Activated T-cell treated with anti-CD3 and anti-CD28 coated beads, Interleukin-2, amount 50 U/mL, for 24 hours (primary cell): ENCODE data around the gene DOK1.

ENCODE experiments used
- DNase-seq: peaks from one replicate; pipeline ENCODE4 v3.0.0-alpha.2; 2020
- H3K27ac Mint-ChIP-seq: 2 replicates; pipeline ENCODE4 v1.8.0; 2020; ENCODE audit warnings: mild to moderate bottlenecking, mixed read lengths
- H3K27me3 Mint-ChIP-seq: 2 replicates; pipeline ENCODE4 v1.8.0; 2020; ENCODE audit warnings: mixed read lengths
- H3K36me3 Mint-ChIP-seq: 2 replicates; pipeline ENCODE4 v1.8.0; 2020; ENCODE audit warnings: low read depth, mixed read lengths
- H3K4me1 Mint-ChIP-seq: 2 replicates; pipeline ENCODE4 v1.8.0; 2020; ENCODE audit warnings: low read depth, mixed read lengths
- H3K4me3 Mint-ChIP-seq: 2 replicates; pipeline ENCODE4 v1.8.0; 2020; ENCODE audit warnings: mild to moderate bottlenecking, moderate library complexity, mixed read lengths
- H3K9me3 Mint-ChIP-seq: 2 replicates; pipeline ENCODE4 v1.8.0; 2020; ENCODE audit warnings: mixed read lengths

Gene DOK1

DNA sequence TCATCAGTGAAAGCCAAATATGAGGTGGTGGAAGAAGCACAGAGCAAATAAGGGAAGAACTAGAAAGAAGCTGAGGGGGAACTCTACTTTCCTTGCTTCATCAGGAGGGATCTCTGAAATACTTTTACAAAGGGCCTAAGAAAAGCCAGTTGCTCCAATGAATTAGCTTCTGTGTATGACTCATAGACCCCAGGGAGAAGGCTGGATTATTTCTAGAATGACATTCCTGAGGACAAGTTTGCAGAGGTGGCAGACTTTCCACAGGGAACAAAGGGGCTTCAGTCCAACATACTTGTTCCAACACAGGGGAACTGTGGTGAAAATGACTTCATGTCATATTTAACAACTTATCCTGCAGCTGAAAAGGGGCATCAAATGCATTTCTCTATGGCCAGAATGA, 29.0 kb downstream of the DOK1 start:
- peaks cover 27% of the 10 kb centered on the region for H3K4me1 Mint-ChIP-seq
- H3K27ac Mint-ChIP-seq, result no peak overlapping the region
- H3K9me3 Mint-ChIP-seq, result no peaks in the 10 kb centered on the region
- no peaks in the 10 kb centered on the region for H3K36me3 Mint-ChIP-seq
- no peak for DNase-seq
- no peaks in the 10 kb centered on the region for H3K27me3 Mint-ChIP-seq
- no peak overlapping the region for H3K4me3 Mint-ChIP-seq

DNA sequence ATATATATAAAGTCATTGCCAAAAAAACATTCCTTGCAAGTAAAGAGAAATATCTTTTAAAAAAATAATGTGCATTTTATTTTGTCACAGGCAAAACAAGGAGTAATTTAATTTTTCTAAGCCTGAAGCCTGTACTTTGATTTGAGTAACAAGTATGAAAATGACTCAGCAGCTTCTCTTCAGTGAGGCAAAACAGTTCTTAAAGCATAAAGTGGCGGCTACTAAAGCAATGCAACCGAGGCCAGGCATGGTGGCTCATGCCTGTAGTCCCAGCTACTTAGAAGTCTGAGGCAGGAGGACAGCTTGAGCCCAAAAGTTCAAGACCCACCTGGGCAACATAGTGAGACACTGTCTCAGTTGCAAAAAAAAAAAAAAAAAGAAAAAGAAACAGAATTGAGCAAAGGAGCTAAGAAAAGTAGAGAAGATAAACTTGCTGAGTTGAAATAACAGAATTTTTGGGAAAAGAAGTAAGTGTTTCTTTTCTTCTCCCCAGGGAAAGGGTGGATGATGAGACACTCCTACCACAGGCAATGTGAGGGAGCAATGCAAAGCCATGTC, 29.6 kb downstream of the DOK1 start:
- DNase-seq, result no peak
- H3K9me3 Mint-ChIP-seq, result no peaks in the 10 kb centered on the region
- H3K27ac Mint-ChIP-seq, result peak overlapping the region; percentile 19
- H3K4me3 Mint-ChIP-seq, result no peak overlapping the region
- H3K27me3 Mint-ChIP-seq, result no peaks in the 10 kb centered on the region
- peaks cover 27% of the 10 kb centered on the region for H3K4me1 Mint-ChIP-seq
- no peaks in the 10 kb centered on the region for H3K36me3 Mint-ChIP-seq

DNA sequence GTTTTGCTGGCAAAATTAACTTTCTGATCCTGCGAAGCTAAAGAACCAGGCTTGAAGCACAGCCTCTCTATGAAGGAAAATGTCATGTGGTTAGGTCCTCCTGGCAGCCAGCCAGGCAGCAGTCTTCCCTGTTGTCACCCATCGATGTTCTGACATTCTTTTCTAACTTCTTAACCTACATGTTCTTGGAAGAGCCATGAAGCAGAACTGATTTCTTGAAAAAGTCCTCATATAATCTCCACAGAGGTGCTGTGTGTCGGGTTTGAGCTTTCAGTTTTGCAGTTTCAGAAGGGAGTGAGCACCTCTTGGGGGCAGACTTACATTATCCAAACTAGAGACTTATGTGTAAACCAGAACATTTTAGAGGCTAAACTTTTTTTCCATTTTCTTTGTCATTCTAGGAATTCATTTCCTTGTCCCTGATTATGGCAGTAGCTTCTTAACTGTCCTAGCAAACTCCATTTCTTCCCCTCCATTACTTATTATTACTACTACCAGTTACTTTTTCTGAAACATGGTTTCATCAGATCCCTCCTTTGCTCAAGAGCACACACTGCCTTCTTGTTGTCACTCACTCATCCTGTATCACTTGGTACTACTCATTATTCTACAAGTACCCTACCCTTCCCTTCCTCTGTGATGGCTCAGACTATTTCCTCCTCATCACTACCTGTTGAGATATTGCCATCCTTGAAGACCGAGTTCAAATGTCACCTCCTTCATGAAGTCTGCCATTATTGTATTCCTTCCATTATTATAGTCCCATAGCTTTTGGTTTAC, 31.1 kb downstream of the DOK1 start:
- no peaks in the 10 kb centered on the region for H3K9me3 Mint-ChIP-seq
- H3K27me3 Mint-ChIP-seq, result peaks cover 4% of the 10 kb centered on the region
- H3K27ac Mint-ChIP-seq, result peak overlapping the region; percentile 60
- H3K36me3 Mint-ChIP-seq, result no peaks in the 10 kb centered on the region
- peaks cover 27% of the 10 kb centered on the region for H3K4me1 Mint-ChIP-seq
- no peak overlapping the region for H3K4me3 Mint-ChIP-seq
- DNase-seq, result no peak

DNA sequence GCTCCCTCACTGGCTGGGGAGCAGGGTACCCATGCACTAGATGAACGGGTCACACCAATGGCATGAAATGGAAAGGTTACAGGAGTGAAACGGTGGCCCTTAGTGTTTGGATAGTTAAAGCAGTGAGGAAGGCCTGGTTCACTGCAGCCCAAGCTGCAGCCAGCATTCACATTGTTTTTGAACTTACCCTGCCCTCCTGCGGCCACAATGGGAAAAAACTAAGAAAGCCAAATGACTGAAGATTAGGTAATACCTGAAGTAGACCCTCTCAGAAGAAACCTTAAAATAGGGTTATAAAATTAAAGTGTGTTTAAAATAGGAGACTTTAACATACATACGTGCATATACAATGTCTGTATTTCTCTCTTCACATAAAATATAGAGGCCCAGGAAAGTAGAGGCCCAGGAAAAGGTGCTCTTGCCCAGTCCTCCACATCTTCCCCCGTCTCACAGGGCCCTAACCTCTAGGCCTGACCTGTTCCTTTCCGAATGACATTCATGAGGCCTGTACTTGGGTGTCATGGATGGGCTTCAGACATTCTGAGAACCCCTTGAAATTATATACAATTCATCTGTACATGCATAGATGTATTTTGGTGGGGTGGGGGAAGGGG, 33.3 kb downstream of the DOK1 start:
- Mint-ChIP-seq H3K27me3 (peaks cover 15% of the 10 kb centered on the region), H3K9me3 (no peaks in the 10 kb centered on the region), H3K4me3 (no peak overlapping the region), H3K27ac (no peak overlapping the region), H3K36me3 (no peaks in the 10 kb centered on the region), H3K4me1 (peaks cover 27% of the 10 kb centered on the region)
- peak; percentile 68 for DNase-seq

DNA sequence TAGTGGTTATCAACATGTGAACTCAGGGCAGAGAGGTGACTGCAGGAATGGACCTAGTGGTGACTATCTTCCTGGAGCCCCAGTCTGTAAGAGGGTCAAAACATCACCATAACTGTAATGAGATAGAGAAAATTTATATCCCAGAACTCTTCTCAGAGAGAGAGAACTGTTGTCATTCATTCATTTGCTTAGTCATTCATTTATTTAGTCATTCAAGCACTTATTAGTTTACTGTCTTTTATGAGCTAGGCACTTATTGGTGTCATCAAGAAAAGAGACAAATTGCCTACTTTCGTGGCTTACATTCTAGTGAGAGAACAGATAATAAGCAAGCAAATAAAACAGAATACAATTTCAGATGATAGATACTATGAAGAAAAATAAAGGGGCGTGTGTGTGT, 34.1 kb downstream of the DOK1 start:
- Mint-ChIP-seq H3K27me3 (peaks cover 20% of the 10 kb centered on the region), H3K4me1 (peaks cover 23% of the 10 kb centered on the region), H3K9me3 (no peaks in the 10 kb centered on the region), H3K4me3 (no peak overlapping the region), H3K27ac (no peak overlapping the region), H3K36me3 (no peaks in the 10 kb centered on the region)
- no peak for DNase-seq

DNA sequence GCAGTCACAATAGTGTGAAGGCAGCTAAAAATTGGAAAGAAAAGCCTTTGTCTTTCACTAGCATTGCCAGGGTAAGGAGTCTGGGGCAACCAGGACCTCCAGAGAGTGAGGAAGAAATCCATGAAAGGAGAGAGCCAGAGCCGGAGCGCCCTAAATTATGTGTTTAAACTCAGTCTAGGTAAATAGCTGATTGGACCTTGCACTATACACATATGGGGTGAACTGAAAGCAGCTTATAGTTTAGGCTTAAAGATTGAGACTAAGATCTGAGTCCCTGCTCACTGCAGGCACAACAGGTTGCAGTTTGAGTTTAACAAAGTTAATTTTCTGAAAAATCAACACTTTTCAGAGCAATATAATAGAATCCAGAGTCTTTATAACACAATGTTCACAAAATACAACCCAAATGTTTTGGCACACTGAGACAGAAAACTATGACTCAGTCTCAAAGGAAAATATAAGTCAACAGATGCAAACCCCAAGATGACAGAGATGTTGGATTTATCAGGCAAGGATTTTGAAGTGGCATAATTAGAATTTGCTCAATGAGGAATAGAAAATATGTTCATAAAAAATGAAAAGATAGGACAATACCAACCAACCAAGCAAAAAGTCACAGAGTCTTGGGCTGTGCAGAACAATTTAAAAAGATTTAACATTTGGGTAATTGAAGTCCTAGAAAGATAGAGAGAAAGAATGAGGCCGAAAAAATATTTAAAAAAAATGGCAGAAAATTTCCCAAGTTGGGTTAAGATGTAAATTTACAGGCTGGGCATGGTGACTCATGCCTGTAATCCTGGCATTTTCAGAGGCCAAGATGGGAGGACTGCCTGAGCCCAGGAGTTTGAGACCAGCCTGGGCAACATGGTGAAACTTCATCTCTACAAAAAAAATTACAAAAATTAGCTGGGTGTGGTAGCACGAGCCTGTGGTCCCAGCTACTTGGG, 39.6 kb downstream of the DOK1 start:
- H3K27me3 Mint-ChIP-seq, result peaks cover 42% of the 10 kb centered on the region
- no peaks in the 10 kb centered on the region for H3K9me3 Mint-ChIP-seq
- H3K4me3 Mint-ChIP-seq, result no peak overlapping the region
- H3K27ac Mint-ChIP-seq, result no peak overlapping the region
- peaks cover 7% of the 10 kb centered on the region for H3K4me1 Mint-ChIP-seq
- H3K36me3 Mint-ChIP-seq, result no peaks in the 10 kb centered on the region
- DNase-seq, result no peak

DNA sequence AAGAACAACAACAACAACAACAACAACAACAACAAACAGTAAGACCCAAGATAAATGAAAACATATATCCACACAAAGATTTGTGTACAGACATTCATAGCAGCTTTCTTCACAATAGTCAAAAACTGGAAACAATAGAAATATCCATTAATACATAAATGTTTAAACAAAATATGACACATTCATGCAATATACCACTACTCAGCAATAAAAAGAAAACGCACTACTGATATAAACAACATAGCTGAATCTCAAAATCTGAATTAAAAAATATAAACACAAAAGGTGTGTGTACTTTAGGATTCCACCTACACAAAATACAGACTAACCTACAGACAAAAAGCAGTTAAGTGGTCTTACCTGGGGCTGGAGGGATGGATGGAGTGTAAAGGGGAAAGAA, 42.1 kb downstream of the DOK1 start:
- no peaks in the 10 kb centered on the region for H3K9me3 Mint-ChIP-seq
- no peak for DNase-seq
- H3K27me3 Mint-ChIP-seq, result peaks cover 36% of the 10 kb centered on the region
- H3K36me3 Mint-ChIP-seq, result no peaks in the 10 kb centered on the region
- H3K27ac Mint-ChIP-seq, result no peak overlapping the region
- H3K4me1 Mint-ChIP-seq, result peaks cover 7% of the 10 kb centered on the region
- no peak overlapping the region for H3K4me3 Mint-ChIP-seq

DNA sequence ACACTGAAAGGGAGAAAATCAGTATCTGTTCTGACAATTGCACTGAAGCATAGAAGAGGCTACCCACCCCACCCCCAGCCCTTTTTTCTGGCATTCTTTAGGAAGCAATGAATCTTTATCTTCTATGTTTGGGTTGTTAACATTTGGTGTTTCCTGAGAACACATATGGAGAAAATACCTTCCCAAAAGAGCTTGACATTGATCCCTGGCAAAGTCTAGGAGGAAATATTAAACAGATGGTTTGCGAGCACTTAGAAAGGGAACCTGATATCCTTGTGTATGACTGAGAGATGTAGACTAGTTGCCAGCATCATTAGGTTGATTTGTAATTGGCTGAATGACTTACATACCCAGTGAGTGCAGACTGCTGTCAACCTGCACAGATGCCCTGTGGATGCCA, 42.9 kb downstream of the DOK1 start:
- Mint-ChIP-seq H3K4me1 (peaks cover 7% of the 10 kb centered on the region), H3K27ac (no peak overlapping the region), H3K9me3 (no peaks in the 10 kb centered on the region), H3K27me3 (peaks cover 40% of the 10 kb centered on the region), H3K36me3 (no peaks in the 10 kb centered on the region), H3K4me3 (no peak overlapping the region)
- DNase-seq, result no peak

DNA sequence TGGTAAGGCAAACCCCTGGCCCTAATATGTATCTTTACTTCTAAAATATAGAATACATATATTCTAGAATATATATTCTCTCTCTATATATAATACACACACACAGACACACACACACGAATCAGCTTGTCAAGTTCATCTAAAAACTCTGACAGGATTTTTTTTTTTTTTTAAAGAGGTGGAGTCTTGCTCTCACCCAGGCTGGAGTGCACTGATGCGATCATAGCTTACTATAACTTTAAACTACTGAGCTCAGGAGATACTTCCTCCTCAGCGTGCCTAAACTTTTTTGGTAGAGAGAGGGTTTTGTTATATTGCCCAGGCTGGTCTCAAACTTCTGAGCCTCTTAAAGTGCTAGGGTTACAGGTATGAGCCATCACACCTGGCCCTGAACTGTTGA, 45.2 kb downstream of the DOK1 start:
- H3K27me3 Mint-ChIP-seq, result peaks cover 39% of the 10 kb centered on the region
- H3K27ac Mint-ChIP-seq, result no peak overlapping the region

DNA sequence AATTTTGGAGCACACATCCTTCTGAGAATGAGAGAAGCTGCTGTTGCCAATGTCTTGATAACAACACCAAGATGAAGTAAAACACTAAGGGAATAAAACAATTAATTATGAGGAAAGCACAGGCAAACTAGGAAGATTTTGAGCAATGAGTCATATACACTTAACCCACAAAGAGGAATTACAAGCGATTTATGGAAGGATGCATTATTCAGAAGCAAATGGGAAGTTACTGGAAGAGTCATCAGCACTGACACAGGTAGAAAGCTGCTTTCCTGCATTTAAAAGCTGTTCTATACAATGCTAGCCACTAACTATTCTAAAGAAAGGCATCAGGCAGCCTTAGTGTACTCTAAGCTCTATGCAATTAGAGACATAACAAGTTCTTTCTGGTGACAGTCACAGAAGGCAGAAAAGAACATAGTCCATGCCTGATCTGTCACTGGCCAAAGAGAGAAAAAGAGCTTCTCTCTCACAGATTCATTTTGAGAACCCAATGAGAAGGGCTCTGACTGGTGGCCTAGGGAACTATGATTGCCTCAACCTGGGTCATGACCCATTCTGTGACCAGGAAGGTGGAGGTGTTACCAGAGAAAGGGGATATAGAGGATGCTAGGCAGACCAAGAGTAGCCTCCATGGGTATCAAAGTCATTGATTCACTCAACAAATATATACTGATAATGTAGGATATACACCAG, 48.2 kb downstream of the DOK1 start:
- peaks cover 34% of the 10 kb centered on the region for H3K27me3 Mint-ChIP-seq
- no peak overlapping the region for H3K27ac Mint-ChIP-seq
- no peak for DNase-seq
- peaks cover 5% of the 10 kb centered on the region for H3K4me1 Mint-ChIP-seq
- no peaks in the 10 kb centered on the region for H3K36me3 Mint-ChIP-seq
- H3K4me3 Mint-ChIP-seq, result no peak overlapping the region
- no peaks in the 10 kb centered on the region for H3K9me3 Mint-ChIP-seq

More for the DNA sequence above, 45.2 kb downstream of the DOK1 start:
- Mint-ChIP-seq H3K4me1 (peaks cover 5% of the 10 kb centered on the region), H3K36me3 (no peaks in the 10 kb centered on the region), H3K9me3 (no peaks in the 10 kb centered on the region), H3K4me3 (no peak overlapping the region)
- DNase-seq, result no peak

DNA sequence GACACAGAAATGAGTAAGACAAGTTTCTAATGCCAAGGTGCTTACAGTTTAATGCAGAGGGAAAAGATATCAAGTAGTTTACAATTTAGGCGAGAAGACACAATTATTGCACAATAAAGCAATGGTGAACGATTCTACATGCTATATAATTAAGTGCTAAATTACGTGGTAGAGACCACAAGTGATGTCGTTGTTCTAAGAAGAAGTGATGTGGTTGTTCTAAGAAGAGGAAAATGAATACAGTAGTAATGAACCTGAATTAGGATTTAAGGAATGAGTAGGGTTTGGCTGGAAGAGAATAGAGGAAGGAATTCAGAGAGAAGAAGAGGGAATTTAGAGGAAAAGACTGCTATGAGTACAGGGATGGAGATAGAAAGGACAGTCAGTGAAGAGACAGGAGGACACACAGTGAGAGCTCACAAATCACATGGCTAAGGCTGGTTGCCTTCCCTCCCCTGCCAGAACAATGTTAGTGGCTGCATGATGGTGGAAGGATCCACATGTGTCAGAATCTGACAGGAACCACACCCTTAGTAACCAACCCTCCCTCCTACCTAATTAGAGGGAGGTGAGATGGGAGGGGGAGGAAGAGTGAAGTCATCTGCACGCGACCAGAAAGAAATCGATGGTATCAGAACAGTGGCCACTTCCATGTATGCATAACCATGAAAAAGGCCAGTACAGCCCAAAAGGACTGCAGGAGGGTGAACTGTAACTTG, 48.9 kb downstream of the DOK1 start:
- Mint-ChIP-seq H3K27ac (no peak overlapping the region), H3K4me1 (peaks cover 5% of the 10 kb centered on the region), H3K27me3 (peaks cover 34% of the 10 kb centered on the region), H3K36me3 (no peaks in the 10 kb centered on the region), H3K9me3 (no peaks in the 10 kb centered on the region), H3K4me3 (no peak overlapping the region)
- DNase-seq, result no peak

DNA sequence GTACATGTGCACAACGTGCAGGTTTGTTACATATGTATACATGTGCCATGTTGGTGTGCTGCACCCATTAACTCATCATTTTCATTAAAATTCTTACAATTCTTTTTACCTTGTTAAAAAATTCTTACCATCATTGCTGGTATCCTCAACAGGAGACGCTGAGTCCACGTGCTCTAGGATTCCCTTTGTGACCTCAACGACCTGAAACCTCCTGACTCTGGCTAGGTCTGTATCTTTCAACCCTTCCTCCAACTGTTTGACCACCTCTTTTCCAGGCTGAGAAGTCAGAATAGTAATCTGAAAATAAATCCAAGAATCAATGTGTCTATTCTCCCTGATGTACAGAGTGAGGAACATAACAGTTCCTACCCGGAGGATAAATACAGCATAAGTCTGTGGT, 52.4 kb downstream of the DOK1 start:
- Mint-ChIP-seq H3K9me3 (no peaks in the 10 kb centered on the region), H3K27me3 (peaks cover 41% of the 10 kb centered on the region)

More for the DNA sequence above, 52.4 kb downstream of the DOK1 start:
- no peaks in the 10 kb centered on the region for H3K36me3 Mint-ChIP-seq
- H3K4me3 Mint-ChIP-seq, result no peak overlapping the region
- no peak for DNase-seq
- H3K4me1 Mint-ChIP-seq, result peaks cover 5% of the 10 kb centered on the region
- no peak overlapping the region for H3K27ac Mint-ChIP-seq
